Cortex of kidney (tissue), 1 donor: ENCODE data around the gene HDAC7.
"Not testable (repeated sequence)": the region's sequence is repeated elsewhere in the genome, so short reads cannot be mapped to it uniquely, and the experiment has no call there.

Experiments used
- DNase-seq: peaks from one replicate; lab custom pipeline; 2025; lab: John Stamatoyannopoulos, UW

The HDAC7 gene

GRCh38 chr12:47812797-47813510 is 6.7 kb downstream of the HDAC7 start:
- DNase-seq: no peak

GRCh38 chr12:47811581-47812484 is 7.9 kb downstream of the HDAC7 start:
- no peak for DNase-seq

- no peak for DNase-seq
These were observed 8.7 kb downstream of the HDAC7 start for GRCh38 chr12:47811072-47811396.

- not testable (repeated sequence) for DNase-seq
These were observed 10.2 kb downstream of the HDAC7 start for GRCh38 chr12:47809518-47809917.

- no peak for DNase-seq
These were observed 10.9 kb downstream of the HDAC7 start for GRCh38 chr12:47808574-47809365.

GRCh38 chr12:47808050-47808449 is 11.7 kb downstream of the HDAC7 start:
- DNase-seq: no peak

- DNase-seq: no peak
These were observed 12.4 kb downstream of the HDAC7 start for GRCh38 chr12:47807338-47807737.

- no peak for DNase-seq
These were observed 14.3 kb downstream of the HDAC7 start for GRCh38 chr12:47805417-47805816.

- no peak for DNase-seq
These were observed 15.5 kb downstream of the HDAC7 start for GRCh38 chr12:47804171-47804570.

GRCh38 chr12:47803191-47803875 is 16.4 kb downstream of the HDAC7 start:
- no peak for DNase-seq

GRCh38 chr12:47802312-47802711 is 17.4 kb downstream of the HDAC7 start:
- DNase-seq: no peak

GRCh38 chr12:47801904-47802246 is 17.8 kb downstream of the HDAC7 start:
- no peak for DNase-seq

GRCh38 chr12:47801170-47801903 is 18.4 kb downstream of the HDAC7 start:
- no peak for DNase-seq

- no peak for DNase-seq
These were observed 19.1 kb downstream of the HDAC7 start for GRCh38 chr12:47800582-47800981.

- DNase-seq: no peak
These were observed 20.2 kb downstream of the HDAC7 start for GRCh38 chr12:47799357-47799955.

- DNase-seq: no peak
These were observed 21.2 kb downstream of the HDAC7 start for GRCh38 chr12:47798382-47798948.

- DNase-seq: no peak
These were observed 22.3 kb downstream of the HDAC7 start for GRCh38 chr12:47797441-47797840.

- DNase-seq: no peak
These were observed 23.8 kb downstream of the HDAC7 start for GRCh38 chr12:47795814-47796411.

GRCh38 chr12:47795121-47795813 is 24.4 kb downstream of the HDAC7 start:
- DNase-seq: no peak

- DNase-seq: no peak
These were observed 25.0 kb downstream of the HDAC7 start for GRCh38 chr12:47794679-47795078.
